GM18867 (cell line): Measurements from ENCODE around the gene GPRC5C.

Experiments used
- ATAC-seq: cut with Tn5 transposase; IDR thresholded peaks from one replicate; pipeline ENCODE4 v1.9.1; 2021; ENCODE audit warnings: mild to moderate bottlenecking, moderate library complexity; ENCODE audit not compliant: unreplicated experiment

The GPRC5C gene

DNA sequence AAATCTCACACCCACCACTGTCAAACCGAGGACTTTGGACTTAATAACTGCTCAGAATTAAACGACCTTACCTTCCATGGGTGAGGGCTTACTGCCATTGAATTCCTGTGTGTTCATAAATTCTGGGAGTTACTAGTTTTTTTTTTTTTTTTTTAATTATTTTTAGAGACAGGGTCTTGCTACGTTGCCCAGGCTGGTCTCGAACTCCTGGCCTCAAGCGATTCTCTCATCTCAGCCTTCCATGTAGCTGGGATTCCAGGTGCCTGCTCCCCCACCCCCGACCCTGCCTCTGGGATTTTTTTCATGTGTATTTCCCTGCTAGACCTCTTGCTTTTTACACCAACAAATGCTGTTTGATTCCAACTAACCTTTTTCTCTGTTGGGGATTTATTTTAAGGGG is 19.7 kb downstream of the GPRC5C start:
- no peak for ATAC-seq

DNA sequence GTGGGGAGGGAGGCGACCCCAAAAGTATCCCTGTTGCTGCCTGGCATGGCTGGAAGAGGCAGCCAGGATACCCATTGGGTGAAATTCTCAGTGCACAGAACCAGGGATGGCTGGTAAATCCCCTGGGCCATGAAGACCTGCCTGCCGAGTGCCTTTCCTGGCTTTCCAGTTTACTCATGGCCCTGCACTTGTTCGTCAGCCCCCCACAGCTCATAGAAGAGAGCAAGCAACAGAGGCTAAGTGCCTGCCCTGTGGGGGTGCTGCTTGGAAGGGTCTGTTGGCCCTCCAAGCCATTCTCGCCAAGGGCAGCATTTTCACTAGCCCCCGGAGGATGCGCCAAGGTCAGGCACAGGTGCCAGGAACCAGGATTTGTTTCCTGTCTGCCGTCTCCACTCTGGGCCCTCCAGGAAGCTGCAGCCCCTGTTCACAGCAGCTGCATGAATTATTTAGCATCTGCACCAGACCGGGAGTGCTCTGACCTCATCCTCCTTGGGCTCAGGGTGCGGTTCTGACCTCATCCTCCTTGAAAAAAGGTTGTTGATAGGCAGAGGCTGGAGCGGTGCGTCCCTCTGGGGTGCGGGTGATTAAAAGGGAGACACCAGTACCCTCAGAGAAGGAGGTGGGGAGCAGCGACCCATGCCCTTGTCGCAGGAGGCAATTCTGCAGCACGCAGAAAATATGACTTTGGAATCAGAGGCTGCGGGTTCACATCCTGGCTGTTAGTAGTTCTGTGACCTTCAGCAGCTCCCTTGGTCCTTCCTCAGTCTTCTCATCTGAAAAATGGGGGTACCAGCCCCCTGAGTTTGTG is 20.3 kb downstream of the GPRC5C start:
- no peak for ATAC-seq

DNA sequence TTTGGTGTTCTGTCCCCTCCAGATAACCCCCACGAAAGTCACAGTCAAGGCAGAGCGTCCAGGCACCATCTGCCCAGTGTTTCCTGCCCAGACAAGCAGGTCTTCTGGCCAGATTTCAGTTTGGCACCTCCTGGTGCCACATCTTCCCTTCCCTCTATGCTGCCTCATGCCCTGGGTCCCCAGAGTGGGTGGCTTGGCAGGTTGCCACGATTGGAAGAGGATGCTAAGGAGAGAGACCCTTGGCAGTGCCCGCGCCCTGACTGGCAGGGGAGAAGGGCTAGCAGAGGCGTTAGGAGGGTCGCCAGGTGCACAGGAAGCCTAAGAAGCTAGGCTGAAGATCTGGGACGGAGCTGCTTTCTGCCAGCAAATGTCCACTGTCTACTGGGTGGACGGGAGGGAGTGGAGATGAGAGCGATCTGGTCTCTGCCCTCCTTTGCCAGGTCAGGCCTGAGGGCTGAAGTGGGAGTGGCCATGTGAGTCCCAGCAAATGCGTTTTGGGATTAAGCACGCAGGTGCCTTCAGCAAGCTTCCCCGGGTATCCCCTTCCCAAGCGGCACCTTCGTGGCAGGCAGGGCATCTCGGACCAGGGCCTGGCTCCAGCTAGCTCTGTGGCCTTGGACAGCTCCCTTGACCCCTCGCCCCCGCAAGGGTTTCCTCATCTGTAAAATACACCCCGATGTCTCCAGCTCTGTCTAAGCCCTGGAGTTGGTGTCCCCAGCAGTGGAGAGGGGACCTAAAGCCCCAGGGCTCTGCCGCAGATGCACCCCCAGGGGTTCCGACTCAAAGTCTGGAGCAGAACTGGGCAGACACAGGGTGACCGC is 21.2 kb downstream of the GPRC5C start:
- ATAC-seq = no peak

GRCh38 chr17:74453665-74454196 is 21.8 kb downstream of the GPRC5C start:
- no peak for ATAC-seq

DNA sequence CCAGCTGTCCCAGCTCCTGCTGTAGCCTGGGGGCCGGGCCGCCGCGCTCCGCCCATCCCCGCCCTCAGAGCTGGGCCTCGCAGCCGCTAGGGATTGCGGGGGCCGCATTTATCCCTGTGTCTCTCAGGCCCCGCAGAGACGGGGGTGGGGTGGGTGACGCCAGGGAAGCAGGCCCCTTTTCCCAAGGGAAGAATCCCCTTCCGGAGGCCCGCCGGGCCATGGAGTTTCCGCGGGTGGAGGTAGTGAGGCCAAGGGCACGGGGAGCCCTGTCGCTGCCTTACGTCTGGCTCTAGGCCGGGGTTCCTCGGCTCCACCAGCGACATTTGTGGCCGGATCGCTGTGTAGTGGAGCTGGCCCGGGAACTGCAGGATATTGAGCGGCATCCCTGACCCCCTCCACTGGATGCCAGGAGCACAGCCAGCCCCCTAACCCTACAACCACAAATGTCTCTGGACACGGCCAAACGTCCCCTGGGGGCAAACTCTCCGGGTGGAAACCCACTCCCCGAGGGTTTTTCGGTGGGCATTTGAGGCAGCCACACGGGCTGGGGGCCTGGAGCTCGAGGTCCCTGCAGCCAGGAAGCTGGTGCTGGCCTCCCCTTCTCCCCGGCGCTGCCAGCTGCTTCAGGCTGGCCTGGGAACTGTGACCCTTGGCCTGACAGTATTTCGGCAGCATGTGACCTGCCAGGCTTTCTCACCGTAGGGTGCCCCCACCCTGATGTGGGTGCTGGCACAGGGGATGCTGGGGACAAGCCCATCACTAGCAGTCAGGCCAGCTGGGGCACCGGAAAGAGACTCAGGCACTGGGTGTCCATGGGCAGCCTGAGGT is 22.5 kb downstream of the GPRC5C start:
- ATAC-seq = peak; percentile 81

DNA sequence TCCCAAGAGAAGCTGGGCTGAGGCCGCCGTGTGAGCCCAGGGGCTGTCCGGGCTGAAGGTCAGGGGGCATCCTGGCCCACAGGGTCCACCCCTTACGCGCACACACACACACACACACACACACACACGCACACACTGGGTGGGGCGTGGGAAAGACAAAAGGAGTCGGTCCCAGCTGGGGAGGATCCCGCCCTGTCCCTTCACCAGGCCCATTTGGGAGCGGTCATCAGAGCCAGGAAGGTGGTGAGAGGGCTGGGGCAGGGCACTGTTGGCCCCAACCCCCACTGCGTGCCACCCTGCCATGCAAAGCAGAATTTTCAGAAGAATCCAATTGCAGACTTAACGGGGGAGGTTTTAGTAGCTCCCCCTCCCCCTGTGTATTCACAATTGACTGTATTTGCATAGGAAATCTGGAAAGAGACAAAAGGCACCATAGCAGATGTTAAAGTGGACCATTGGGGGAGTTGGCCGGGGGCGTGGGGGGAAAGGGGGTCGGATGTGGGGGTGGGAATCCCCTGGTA is 23.2 kb downstream of the GPRC5C start:
- ATAC-seq = no peak

GRCh38 chr17:74455821-74456220 is 23.9 kb downstream of the GPRC5C start:
- ATAC-seq = no peak

GRCh38 chr17:74457146-74457819 is 25.4 kb downstream of the GPRC5C start:
- no peak for ATAC-seq

DNA sequence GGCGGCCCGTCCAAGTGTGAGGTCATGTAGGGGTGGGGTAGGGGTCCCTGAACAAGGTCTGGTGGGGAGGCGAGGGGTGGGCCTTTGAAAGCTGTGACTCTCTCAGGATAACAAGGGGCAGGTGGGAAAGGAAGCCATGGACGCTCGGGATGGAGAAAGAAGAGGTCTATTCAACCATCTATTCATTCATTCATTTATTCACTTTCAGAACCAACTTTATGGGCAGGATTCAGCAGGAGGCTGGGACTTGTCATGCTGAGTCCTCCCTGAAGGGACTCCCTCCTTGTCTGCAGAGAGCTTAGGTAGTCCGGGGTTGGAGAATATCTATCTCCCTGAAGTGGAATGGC is 25.9 kb downstream of the GPRC5C start:
- ATAC-seq = no peak

DNA sequence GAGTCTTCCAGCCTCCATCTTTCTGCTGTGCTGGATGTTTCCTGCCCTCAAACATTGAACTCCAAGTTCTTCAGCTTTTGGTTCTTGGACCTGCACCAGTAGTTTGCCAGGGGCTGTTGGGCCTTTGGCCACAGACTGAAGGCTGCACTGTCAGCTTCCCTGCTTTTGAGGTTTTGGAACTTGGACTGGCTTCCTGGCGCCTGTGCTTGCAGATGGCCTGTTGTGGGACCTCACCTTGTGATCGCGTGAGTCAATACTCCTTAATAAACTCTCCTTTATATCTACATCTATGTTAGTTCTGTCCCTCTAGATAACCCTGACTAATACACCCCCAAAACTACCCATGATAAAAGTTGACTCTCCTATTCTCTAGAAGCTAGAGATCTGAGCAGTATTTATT is 26.9 kb downstream of the GPRC5C start:
- no peak for ATAC-seq

DNA sequence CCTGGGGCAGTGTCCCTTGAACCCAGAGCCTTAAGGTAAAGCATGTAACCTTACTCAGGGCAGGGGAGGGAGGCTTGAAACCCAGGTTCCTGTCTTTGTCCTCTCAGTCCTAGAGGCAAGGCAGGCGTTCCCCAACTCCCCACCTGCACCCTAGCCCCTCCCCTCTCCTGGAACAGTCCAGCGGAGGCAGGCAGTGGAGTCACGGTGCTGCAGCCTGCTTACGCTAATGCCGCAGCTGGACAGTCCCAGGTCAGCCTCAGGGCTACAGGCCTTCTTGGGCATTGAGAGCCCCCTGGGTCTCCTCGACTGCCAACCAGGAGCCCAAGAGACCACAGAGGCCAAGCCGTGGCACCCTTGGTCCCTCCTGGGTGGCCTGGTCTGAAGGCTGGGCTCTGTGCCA is 27.7 kb downstream of the GPRC5C start:
- no peak for ATAC-seq

DNA sequence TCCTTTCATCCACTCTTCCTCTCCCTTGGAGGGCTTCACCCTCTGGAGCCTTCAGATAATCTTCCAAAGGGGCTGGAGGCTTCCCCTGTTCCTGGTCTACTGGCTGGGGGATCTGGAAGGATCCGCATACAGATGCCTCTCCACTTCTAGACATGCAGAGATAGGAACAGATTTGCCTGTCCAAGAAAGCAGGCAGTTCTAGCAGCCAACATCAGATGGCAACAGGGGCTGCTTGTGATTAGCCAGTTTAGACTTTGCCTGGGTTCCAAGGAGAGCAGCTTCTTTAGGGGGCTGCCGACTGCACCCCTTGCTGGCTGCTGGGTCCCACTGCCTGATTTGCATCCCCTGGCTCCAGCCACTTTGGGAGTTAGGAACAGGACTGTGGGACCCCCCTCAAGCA is 28.4 kb downstream of the GPRC5C start:
- no peak for ATAC-seq

DNA sequence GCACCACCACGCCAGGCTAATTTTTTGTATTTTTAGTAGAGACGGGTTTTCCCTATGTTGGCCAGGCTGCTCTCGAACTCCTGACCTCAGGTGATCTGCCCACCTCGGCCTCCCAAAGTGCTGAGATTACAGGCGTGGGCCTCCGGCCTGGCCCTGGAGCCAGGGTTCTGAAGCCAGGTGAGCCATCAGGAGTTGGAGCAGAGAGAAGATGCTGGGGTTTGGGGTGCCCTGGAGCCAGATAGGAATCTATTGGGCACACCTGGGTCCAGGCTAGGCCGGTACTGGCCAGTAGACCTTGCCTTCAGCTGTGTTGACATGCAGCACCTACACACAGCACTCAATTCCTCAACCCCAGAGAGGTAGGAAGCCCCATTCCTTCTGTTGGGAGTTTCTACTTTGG is 29.1 kb downstream of the GPRC5C start:
- no peak for ATAC-seq

DNA sequence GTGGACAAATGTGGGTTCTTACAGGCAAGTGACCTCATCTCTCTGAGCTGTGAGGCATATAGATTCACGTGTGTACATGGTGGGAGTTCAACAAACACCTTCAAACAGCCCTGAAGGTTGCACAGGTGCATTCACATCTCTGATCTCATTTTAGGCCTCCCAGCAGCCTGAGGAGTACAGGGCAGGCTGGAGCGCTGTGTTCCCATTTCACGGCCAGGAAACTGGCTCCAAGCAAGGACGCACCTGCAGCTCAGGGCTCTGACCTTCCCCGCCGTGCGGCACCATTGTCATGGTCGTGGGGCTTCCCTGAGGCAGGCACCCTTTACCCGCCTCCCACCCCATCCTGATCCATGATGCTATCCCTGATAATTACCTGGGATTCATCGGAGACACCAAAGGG is 29.7 kb downstream of the GPRC5C start:
- ATAC-seq = no peak

GRCh38 chr17:74464730-74465377 is 33.0 kb downstream of the GPRC5C start:
- ATAC-seq = no peak

DNA sequence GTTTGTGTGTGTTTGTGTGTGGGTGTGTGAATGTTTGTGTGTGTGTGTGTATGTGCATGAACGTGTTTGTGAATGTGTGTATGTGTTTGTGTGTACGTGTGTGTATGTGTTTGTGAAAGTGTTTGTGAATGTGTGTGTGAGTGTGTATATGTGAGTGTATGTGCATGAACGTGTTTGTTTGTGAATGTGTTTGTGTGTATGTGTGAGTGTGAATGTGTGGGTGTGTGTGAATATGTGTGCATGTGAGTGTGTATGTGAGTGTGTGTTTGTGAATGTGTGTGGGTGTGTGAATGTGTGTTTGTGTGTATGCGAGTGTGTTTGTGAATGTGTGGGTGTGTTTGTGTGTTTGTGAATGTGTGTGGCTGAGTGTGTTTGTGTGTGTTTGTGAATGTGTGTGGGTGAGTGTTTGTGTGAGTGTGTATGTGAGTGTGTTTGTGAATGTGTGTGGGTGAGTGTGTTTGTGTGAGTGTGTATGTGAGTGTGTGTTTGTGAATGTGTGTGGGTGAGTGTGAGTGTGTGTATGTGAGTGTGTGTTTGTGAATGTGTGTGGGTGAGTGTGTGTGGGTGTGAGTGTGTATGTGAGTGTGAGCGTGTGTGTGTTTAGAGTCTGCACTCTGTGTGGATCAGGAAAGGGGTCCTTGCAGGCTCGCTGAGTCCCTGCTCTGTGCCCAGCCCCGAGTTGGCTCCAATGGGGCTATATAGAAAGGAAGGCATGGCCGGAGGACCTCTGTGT is 33.7 kb downstream of the GPRC5C start:
- ATAC-seq = no peak

DNA sequence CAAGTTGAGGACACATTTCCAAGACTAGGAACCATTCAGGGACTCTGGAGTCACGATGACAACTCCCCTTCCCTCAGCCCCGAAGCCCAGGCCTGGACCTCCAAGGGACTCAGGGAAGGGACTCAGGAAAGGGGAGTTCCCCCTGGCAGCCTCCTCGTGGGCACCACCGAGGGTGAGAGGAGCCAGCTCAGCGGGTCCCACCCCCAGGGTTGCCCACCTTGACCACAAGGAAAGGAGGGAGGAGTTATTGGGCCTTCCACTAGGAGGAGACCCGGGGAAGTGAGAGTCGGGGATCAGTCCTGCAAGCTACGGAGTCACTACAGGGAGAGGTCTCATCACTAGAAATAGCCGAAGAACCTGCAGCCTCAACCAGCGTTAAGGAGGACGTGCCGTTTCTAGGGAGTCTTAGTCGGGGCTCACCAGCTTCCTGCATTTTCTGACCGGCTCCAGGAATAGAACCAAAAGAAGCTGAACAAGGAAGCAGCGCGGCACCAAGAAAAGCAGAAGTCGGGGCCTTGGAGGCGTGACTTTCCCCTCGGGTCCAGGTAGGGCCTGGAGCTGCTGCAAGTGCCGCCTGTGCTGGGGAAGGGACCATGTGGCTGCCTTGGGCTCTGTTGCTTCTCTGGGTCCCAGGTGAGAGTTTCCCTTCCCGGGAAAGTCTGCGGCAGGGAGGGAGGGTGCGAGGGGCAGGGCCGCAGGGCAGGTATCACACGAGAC is 34.4 kb downstream of the GPRC5C start, which contains the start of gene CD300A:
Gene CD300A (plus strand): TSS at position 524 of the 717 bp plus-strand sequence. CDS start 70 bp downstream, at position 594.
- no peak for ATAC-seq

DNA sequence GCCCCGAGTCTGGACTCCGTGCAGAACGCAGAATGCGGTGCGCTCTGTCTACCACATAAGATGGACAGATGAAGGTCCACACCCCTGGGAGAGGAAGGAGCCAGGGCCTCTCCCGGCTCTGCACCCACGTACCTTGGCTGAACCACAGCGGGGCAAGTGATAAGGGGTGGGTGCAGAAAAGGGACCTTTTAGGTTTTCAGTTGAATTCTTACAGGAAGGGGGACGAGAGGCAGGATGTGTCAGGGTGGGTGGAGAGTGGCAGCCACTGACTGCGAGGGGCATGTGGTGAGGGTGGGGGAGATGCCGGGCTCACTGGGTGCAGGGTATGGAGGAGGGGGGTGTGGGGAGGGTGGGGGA is 34.9 kb downstream of the GPRC5C start:
- ATAC-seq = no peak
